ENCODE results near the gene RNASEH2A. TPM values are rescaled to one million over a fixed set of nuclear protein-coding genes. Genes with fewer than 3 reads are reported as not detected.

Gene RNASEH2A
- total RNA-seq, 3 donors from 2014 or later (not counting 1 experiment from before 2014, with no cell fraction given), result 6.6 to 8.7 (median 7.4) TPM

DNA sequence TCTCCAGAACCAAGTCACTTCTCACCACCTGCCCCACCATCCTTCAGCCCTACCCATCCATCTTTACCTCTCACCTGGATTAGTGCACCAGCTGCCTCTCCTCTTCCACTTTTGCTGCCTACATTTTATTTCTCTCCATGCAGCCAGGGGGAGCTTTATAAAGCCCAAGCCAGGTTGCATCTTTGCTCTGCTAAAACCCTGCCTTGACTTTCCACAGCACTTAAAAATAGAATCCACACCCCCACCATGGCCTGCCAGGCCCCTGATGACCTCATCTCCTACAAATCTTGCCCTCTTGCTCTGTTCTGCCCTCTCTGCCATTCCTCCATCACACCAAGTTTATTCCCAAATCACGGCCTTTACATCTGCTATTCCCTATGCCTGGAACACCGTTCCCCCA, 32.8 kb upstream of the RNASEH2A start:
- intact Hi-C loops (cut with micrococcal nuclease), result no loop called here
- no peaks in the 10 kb centered on the region for H3K9me3 Mint-ChIP-seq
- Histone ChIP-seq H3K27ac (ENCODE audit: low read length) (no peak overlapping the region), H3K36me3 (ENCODE audit: control insufficient read depth, insufficient read depth, low read length) (no peaks in the 10 kb centered on the region), H3K9me3 (ENCODE audit: control insufficient read depth, insufficient read depth, low read length) (no peaks in the 10 kb centered on the region), H3K4me3 (ENCODE audit: low read length) (no peak overlapping the region), H3K27me3 (ENCODE audit: control insufficient read depth, insufficient read depth, low read length) (no peaks in the 10 kb centered on the region), H3K4me1 (ENCODE audit: control insufficient read depth, insufficient read depth, low read length) (peaks cover 28% of the 10 kb centered on the region)
- H3K4me1 Mint-ChIP-seq, result peaks cover 10 to 18% of the 10 kb centered on the region in 2 donors
- 96% methylated on average over 2 of the region's 2 CpGs for WGBS (ENCODE audit: insufficient coverage)
- DNase-seq (peak in 1 of 2 donors; percentile 38), ATAC-seq (no peak)
- H3K27me3 Mint-ChIP-seq (ENCODE audit: low read depth in 2 of 2), result no peaks in the 10 kb centered on the region
- H3K36me3 Mint-ChIP-seq, result no peaks in the 10 kb centered on the region
- TF ChIP-seq, protein P1, sequence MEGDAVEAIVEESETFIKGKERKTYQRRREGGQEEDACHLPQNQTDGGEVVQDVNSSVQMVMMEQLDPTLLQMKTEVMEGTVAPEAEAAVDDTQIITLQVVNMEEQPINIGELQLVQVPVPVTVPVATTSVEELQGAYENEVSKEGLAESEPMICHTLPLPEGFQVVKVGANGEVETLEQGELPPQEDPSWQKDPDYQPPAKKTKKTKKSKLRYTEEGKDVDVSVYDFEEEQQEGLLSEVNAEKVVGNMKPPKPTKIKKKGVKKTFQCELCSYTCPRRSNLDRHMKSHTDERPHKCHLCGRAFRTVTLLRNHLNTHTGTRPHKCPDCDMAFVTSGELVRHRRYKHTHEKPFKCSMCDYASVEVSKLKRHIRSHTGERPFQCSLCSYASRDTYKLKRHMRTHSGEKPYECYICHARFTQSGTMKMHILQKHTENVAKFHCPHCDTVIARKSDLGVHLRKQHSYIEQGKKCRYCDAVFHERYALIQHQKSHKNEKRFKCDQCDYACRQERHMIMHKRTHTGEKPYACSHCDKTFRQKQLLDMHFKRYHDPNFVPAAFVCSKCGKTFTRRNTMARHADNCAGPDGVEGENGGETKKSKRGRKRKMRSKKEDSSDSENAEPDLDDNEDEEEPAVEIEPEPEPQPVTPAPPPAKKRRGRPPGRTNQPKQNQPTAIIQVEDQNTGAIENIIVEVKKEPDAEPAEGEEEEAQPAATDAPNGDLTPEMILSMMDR (IDR thresholded peaks at IDR 0.05), result no peak
- no peak overlapping the region for H3K27ac Mint-ChIP-seq
- H3K4me3 Mint-ChIP-seq, result peak overlapping the region; percentile 54

DNA sequence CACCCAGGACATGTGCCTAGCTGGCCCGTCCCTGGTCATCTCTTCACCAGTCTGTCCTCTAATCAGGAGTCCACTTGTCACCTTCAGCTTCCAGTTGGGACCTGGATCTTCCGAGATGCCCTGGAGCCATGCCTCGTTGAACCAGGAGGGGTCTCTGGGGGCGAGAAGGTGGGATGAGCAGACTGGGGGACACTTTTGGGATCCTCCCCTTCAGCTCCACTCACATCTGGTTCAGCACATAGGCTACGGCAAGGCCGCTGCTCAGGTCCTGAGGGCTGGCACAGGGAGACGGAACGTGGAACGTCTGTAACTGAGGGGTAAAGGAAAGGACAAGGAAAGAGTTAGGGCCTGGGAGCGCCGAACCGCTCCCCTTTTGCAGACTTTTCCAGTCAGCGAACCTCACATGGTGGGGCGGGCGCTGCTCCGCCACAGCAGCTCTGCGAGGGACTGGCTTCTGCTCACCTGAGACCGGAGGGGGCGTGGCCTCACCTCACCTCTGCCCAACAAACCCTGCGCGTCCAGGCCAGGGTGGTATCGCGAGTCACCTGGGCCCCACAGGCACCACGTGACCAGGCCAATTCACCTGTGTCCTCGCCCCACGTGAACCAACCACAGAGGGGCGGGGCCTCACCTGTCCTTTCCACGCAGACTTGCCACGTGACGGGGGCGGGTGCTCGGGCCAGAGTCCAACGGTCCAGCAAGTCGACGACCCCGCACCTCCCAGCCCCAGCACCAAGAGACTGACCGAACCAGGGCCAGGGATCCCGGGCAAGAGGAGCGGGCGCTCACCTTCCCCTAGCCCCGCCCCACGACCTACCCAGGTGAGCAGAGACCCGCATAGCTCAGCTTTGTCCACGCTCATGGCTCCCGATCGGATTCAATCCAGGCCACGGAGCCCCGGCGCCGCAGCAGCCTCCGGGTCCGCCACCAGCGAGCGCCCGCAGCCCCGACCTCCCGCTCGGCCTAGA, 31.5 kb upstream of the RNASEH2A start, which contains the start of gene HOOK2:
TSS of gene HOOK2 (minus strand) at position 965 of the 968 bp plus-strand sequence. CDS start at position 862, 103 bp downstream.
- H3K27ac ChIP-seq (ENCODE audit: low read length), result peak within 1 kb of the TSS; percentile 49
- H3K36me3 Mint-ChIP-seq, result no peaks in the 10 kb centered on the region
- H3K4me1 ChIP-seq (ENCODE audit: control insufficient read depth, insufficient read depth, low read length), result peaks cover 41% of the 10 kb centered on the region
- TF ChIP-seq, protein P1 (IDR thresholded peaks at IDR 0.05), result no peak
- H3K36me3 ChIP-seq (ENCODE audit: control insufficient read depth, insufficient read depth, low read length), result no peaks in the 10 kb centered on the region
- WGBS (ENCODE audit: insufficient coverage), result 25% methylated on average over 58 of the region's 58 CpGs
- H3K4me3 ChIP-seq (ENCODE audit: low read length), result peak within 1 kb of the TSS; percentile 60
- intact Hi-C loops (cut with micrococcal nuclease), result no loop called here
- peak within 1 kb of the TSS; percentile 83 for H3K4me3 Mint-ChIP-seq
- ATAC-seq (peak in 1 of 3 donors; percentile 11), DNase-seq (peak in 1 of 2 donors; percentile 65)
- no peaks in the 10 kb centered on the region for H3K9me3 Mint-ChIP-seq
- no peaks in the 10 kb centered on the region for H3K27me3 Mint-ChIP-seq (ENCODE audit: low read depth in 2 of 2)
- no peaks in the 10 kb centered on the region for H3K27me3 ChIP-seq (ENCODE audit: control insufficient read depth, insufficient read depth, low read length)
- peak within 1 kb of the TSS; percentile 72 to 85 for H3K27ac Mint-ChIP-seq
- peaks cover 12 to 27% of the 10 kb centered on the region in 2 donors for H3K4me1 Mint-ChIP-seq
- no peaks in the 10 kb centered on the region for H3K9me3 ChIP-seq (ENCODE audit: control insufficient read depth, insufficient read depth, low read length)

DNA sequence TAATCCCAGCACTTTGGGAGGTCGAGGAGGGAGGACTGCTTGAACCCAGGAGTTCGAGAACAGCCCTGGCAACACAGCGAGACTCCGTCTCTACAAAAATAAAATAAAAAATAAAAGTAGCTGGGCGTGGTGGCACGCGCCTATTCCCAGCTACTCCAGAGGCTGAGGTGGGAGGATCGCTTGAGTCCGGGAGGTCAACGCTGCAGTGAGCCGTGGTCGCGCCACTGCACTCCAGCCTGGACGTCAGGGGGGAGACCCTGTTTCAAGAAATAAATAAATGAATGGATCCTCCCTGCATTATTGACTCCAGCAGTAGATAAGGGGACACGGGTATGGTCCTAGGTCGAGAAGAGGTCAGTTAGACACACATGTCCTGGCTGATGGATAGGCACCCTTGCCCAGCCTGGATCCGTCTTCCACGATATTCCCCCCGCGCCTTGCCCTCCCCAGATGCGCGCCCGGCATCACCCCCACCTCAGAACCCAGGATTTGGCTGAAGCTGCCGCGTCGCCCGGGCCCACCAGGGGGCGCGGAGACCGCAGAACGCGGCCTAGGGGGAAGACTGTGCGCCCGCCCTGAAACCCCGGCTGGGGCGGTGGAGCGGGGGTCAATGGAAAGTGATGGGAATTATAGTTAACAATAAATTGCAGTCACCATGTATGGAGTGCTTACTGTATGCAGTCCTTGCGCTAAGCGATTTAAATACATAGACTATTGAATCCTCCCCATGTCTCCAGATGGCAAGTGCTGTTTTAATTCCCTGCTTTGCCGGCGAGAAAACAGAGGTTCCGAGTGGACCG, 29.0 kb upstream of the RNASEH2A start:
- H3K9me3 Mint-ChIP-seq, result no peaks in the 10 kb centered on the region
- intact Hi-C loops (cut with micrococcal nuclease), result loop anchor here (1.0 kb wide), 1 partner anchor 19 kb away; no protein-coding TSS in a partner anchor
- H3K4me3 Mint-ChIP-seq, result peak overlapping the region; percentile 86
- H3K27me3 ChIP-seq (ENCODE audit: control insufficient read depth, insufficient read depth, low read length), result no peaks in the 10 kb centered on the region
- H3K27me3 Mint-ChIP-seq (ENCODE audit: low read depth in 2 of 2), result no peaks in the 10 kb centered on the region
- H3K4me1 Mint-ChIP-seq, result peaks cover 16 to 36% of the 10 kb centered on the region in 2 donors
- TF ChIP-seq, protein P1 (IDR thresholded peaks at IDR 0.05), result peak; percentile 96
- H3K9me3 ChIP-seq (ENCODE audit: control insufficient read depth, insufficient read depth, low read length), result no peaks in the 10 kb centered on the region
- peak overlapping the region; percentile 65 for H3K4me3 ChIP-seq (ENCODE audit: low read length)
- peak overlapping the region; percentile 85 for H3K27ac ChIP-seq (ENCODE audit: low read length)
- peak; percentile 25 to 40 (median 30) for ATAC-seq
- H3K36me3 Mint-ChIP-seq, result no peaks in the 10 kb centered on the region
- DNase-seq, result peak; percentile 83 to 90
- H3K27ac Mint-ChIP-seq, result peak overlapping the region; percentile 83 to 90
- H3K36me3 ChIP-seq (ENCODE audit: control insufficient read depth, insufficient read depth, low read length), result no peaks in the 10 kb centered on the region
- WGBS (ENCODE audit: insufficient coverage), result 12% methylated on average over 43 of the region's 43 CpGs
- H3K4me1 ChIP-seq (ENCODE audit: control insufficient read depth, insufficient read depth, low read length), result peaks cover 54% of the 10 kb centered on the region

All from natural killer cell (primary cell).